K562 (cell line): ENCODE results near the gene BIRC7. TPM values are rescaled to one million over a fixed set of nuclear protein-coding genes. Genes with fewer than 3 reads are reported as not detected.

Experiments used
- ADNP ChIP-seq: fragments of 200-800 bp; sonication (Bioruptor generic); IDR thresholded peaks from 2 replicates; pipeline ENCODE4 v1.6.1; 2016; ENCODE audit warnings: missing genetic modification characterization, missing compliant biosample characterization
- CCAR2 ChIP-seq: fragments of 200-400 bp; formaldehyde crosslinking; IDR thresholded peaks from 2 replicates; pipeline ENCODE4 v1.6.1; 2017; ENCODE audit warnings: mild to moderate bottlenecking, low read depth, low read length
- CHD7 ChIP-seq: fragments of 200-600 bp; sonication (generic); IDR thresholded peaks from one replicate; pipeline ENCODE4 v1.6.1; 2012; ENCODE audit warnings: mild to moderate bottlenecking, low read depth, low read length, inconsistent platforms
- HDAC8 ChIP-seq: fragments of 450-650 bp; IDR thresholded peaks from 2 replicates; pipeline ENCODE4 v1.6.1; 2016; ENCODE audit warnings: mild to moderate bottlenecking, missing genetic modification characterization, moderate library complexity, missing compliant biosample characterization
- NCOA1 ChIP-seq: fragments of 450-650 bp; IDR thresholded peaks from 2 replicates; pipeline ENCODE4 v1.6.1; 2016; ENCODE audit warnings: low read depth
- NUFIP1 ChIP-seq: fragments of 450-650 bp; IDR thresholded peaks from 2 replicates; pipeline ENCODE4 v1.6.1; 2018; ENCODE audit not compliant: partially characterized antibody
- PTTG1 ChIP-seq: fragments of 450-650 bp; IDR thresholded peaks from 2 replicates; pipeline ENCODE4 v1.6.1; 2016; ENCODE audit warnings: low read depth, mild to moderate bottlenecking, missing genetic modification characterization, missing compliant biosample characterization
- ZC3H11A ChIP-seq: IDR thresholded peaks from 2 replicates; pipeline ENCODE4 v1.6.1; 2012; ENCODE audit warnings: low read depth, low read length, improper control_type of control experiment
- ZNF140 ChIP-seq: fragments of 250-450 bp; sonication (Bioruptor Pico); IDR thresholded peaks from 2 replicates; pipeline ENCODE4 v1.8.0; 2021; ENCODE audit warnings: moderate library complexity, mild to moderate bottlenecking, inconsistent platforms
- ZNF589 ChIP-seq: fragments of 200-800 bp; sonication (Bioruptor generic); IDR thresholded peaks from 2 replicates; pipeline ENCODE4 v1.6.1; 2016; ENCODE audit warnings: low read depth, missing genetic modification characterization, missing compliant biosample characterization
- ZNF699 ChIP-seq: fragments of 250-450 bp; sonication (Bioruptor Pico); IDR thresholded peaks from 2 replicates; pipeline ENCODE4 v1.8.0; 2021; ENCODE audit warnings: mild to moderate bottlenecking, moderate library complexity; ENCODE audit not compliant: insufficient replicate concordance
- ZNF778 ChIP-seq: fragments of 450-650 bp; formaldehyde crosslinking; IDR thresholded peaks from 2 replicates; pipeline ENCODE4 v1.4.0; 2020; ENCODE audit warnings: mild to moderate bottlenecking, moderate library complexity
- ZSCAN32 ChIP-seq: fragments of 450-650 bp; formaldehyde crosslinking; IDR thresholded peaks from 2 replicates; pipeline ENCODE4 v1.4.0; 2020; ENCODE audit warnings: mild to moderate bottlenecking, moderate library complexity
- polyA plus RNA-seq, 8 experiments: library from polyadenylated mRNA; depleted of rRNA in 4 of 8; stranded (reverse) in 5 of 8; unstranded in 3 of 8; fragments of >200 nt; fragmentation: Nextera tagmentation in 2 of 8; fragmentation: Illumina TruSeq in 1 of 8; extraction: Ambion mirVana in 2 of 8; extraction: Trizol in 1 of 8; gene quantifications; 2 replicates each; pipeline versions ENCODE4 v1.2.1 to v1.2.3, GENCODE V29; 2011 to 2014; ENCODE audit warnings: inconsistent platforms in 1 of 8, missing spikeins in 1 of 8
- total RNA-seq, 7 experiments: library from RNA; depleted of rRNA in 6 of 7; stranded (reverse); fragments of >200 nt in 6 of 7; fragmentation: Illumina TruSeq in 2 of 7; extraction: Trizol in 2 of 7; gene quantifications; 2 replicates each; pipeline versions ENCODE4 v1.2.1 to v1.2.3, GENCODE V29; 2011 to 2021; ENCODE audit warnings: low replicate concordance in 1 of 7
- TF ChIP-seq, protein P1 (sequence below): fragments of 250-450 bp; sonication (Bioruptor Pico); IDR thresholded peaks from 2 replicates; pipeline ENCODE4 v1.6.1; 2021; ENCODE audit warnings: mild to moderate bottlenecking
- TF ChIP-seq, protein P2 (sequence below), 2 experiments: fragments of 450-650 bp; conservative IDR thresholded peaks; 2 replicates each; pipeline ENCODE4 v1.6.1; 2017; ENCODE audit warnings: mild to moderate bottlenecking in 2 of 2, moderate library complexity in 2 of 2

BIRC7 gene
- total and polyA plus RNA-seq, 9 of the 15 experiments (the other 6 are each of a cell fraction or from before 2014, with no cell fraction given), result 0.14 to 0.19 (median 0.16) TPM; not detected in 5

DNA sequence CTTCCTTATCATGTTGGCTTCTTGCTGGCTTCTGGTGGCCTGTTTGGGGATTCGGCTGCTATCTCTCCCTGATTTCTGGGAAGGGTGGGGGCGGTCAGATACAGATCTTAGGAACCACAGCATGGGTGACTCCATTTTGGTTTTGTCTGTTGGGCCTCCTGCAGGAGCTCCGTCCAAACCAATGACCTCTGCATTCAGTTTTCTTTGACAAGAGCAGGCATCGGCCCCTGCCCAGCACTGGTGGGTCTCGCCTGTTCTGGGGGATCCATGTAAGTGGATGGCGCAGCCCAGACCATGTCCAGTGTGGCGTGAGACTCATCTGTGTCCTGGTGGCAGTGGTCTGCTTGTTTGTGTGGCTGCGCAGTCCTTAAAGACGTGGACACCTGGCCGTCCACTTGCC, 28.3 kb downstream of the BIRC7 start (continued):
- TF ChIP-seq CHD7, result no peak
- no peak for TF ChIP-seq ZNF140 (CRISPR knock-in tag)
- TF ChIP-seq CCAR2, result no peak
- no peak for TF ChIP-seq ZC3H11A
- no peak for TF ChIP-seq NCOA1
- TF ChIP-seq ADNP (tag), result no peak
- TF ChIP-seq NUFIP1, result no peak
- TF ChIP-seq ZSCAN32 (CRISPR knock-in tag), result no peak
- TF ChIP-seq, protein P1, sequence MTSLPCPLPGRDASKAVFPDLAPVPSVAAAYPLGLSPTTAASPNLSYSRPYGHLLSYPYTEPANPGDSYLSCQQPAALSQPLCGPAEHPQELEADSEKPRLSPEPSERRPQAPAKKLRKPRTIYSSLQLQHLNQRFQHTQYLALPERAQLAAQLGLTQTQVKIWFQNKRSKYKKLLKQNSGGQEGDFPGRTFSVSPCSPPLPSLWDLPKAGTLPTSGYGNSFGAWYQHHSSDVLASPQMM (CRISPR knock-in tag), result no peak
- no peak for TF ChIP-seq ZNF778 (CRISPR knock-in tag)
- no peak for TF ChIP-seq ZNF699
- TF ChIP-seq, protein P2, sequence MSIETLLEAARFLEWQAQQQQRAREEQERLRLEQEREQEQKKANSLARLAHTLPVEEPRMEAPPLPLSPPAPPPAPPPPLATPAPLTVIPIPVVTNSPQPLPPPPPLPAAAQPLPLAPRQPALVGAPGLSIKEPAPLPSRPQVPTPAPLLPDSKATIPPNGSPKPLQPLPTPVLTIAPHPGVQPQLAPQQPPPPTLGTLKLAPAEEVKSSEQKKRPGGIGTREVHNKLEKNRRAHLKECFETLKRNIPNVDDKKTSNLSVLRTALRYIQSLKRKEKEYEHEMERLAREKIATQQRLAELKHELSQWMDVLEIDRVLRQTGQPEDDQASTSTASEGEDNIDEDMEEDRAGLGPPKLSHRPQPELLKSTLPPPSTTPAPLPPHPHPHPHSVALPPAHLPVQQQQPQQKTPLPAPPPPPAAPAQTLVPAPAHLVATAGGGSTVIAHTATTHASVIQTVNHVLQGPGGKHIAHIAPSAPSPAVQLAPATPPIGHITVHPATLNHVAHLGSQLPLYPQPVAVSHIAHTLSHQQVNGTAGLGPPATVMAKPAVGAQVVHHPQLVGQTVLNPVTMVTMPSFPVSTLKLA (conservative IDR thresholded peaks at IDR 0.05), result no peak
- peak; percentile 82; the same call in 1 of the 2 replicates for TF ChIP-seq ZNF589 (CRISPR knock-in tag)
- peak; percentile 96 for TF ChIP-seq HDAC8
- peak; percentile 87 for TF ChIP-seq PTTG1 (tag)
